SK-N-SH treated with all-trans-retinoic acid at 6 μM for 48 hours (cell line): ENCODE results near the gene CHMP3.

Experiments
- ATAC-seq: fragments of 200-7000 bp; cut with Tn5 transposase; 3 replicates; pipeline ENCODE4 v1.9.1; 2020; ENCODE audit warnings: mild to moderate bottlenecking, moderate library complexity
- ARNTL ChIP-seq: fragments of 450-650 bp; formaldehyde crosslinking; IDR thresholded peaks from 2 replicates; pipeline ENCODE4 v1.5.0; 2020; ENCODE audit warnings: low read depth, mild to moderate bottlenecking, moderate library complexity, borderline replicate concordance
- BACH2 ChIP-seq: fragments of 250-450 bp; sonication (Bioruptor Pico); IDR thresholded peaks from 2 replicates; pipeline ENCODE4 v1.9.0; 2021; ENCODE audit warnings: mild to moderate bottlenecking, borderline replicate concordance
- CREB5 ChIP-seq: fragments of 250-450 bp; sonication (Bioruptor Pico); IDR thresholded peaks from 2 replicates; pipeline ENCODE4 v1.5.1; 2020; ENCODE audit warnings: low read depth, mild to moderate bottlenecking, moderate library complexity
- CSDC2 ChIP-seq: fragments of 250-450 bp; sonication (Bioruptor Pico); IDR thresholded peaks from 2 replicates; pipeline ENCODE4 v1.5.0; 2020; ENCODE audit warnings: mild to moderate bottlenecking, moderate library complexity
- ESRRG ChIP-seq: fragments of 250-450 bp; sonication (Bioruptor Pico); IDR thresholded peaks from 2 replicates; pipeline ENCODE4 v1.6.1; 2021; ENCODE audit warnings: mild to moderate bottlenecking
- GLIS3 ChIP-seq: fragments of 250-450 bp; sonication (Bioruptor Pico); IDR thresholded peaks from 2 replicates; pipeline ENCODE4 v1.5.0; 2020; ENCODE audit warnings: mild to moderate bottlenecking, moderate library complexity
- ISL1 ChIP-seq: fragments of 250-450 bp; sonication (Bioruptor Pico); IDR thresholded peaks from 2 replicates; pipeline ENCODE4 v2.1.2; 2022; ENCODE audit warnings: mild to moderate bottlenecking, moderate library complexity
- OSR1 ChIP-seq: fragments of 250-450 bp; sonication (Bioruptor Pico); IDR thresholded peaks from 2 replicates; pipeline ENCODE4 v1.8.0; 2022; ENCODE audit warnings: moderate library complexity, mild to moderate bottlenecking, inconsistent platforms
- PATZ1 ChIP-seq: fragments of 250-450 bp; sonication (Bioruptor Pico); IDR thresholded peaks from 2 replicates; pipeline ENCODE4 v1.8.0; 2020; ENCODE audit warnings: mild to moderate bottlenecking, moderate library complexity, borderline replicate concordance
- POU6F1 ChIP-seq: fragments of 250-450 bp; sonication (Bioruptor Pico); IDR thresholded peaks from 2 replicates; pipeline ENCODE4 v1.8.0; 2021; ENCODE audit warnings: low read depth, mild to moderate bottlenecking, moderate library complexity, borderline replicate concordance
- PPARA ChIP-seq: fragments of 250-450 bp; sonication (Bioruptor Pico); IDR thresholded peaks from 2 replicates; pipeline ENCODE4 v1.5.0; 2020; ENCODE audit warnings: mild to moderate bottlenecking, borderline replicate concordance
- RARB ChIP-seq: fragments of 250-450 bp; sonication (Bioruptor Pico); IDR thresholded peaks from 2 replicates; pipeline ENCODE4 v1.8.0; 2021; ENCODE audit warnings: mild to moderate bottlenecking, moderate library complexity
- SNAI2 ChIP-seq: fragments of 250-450 bp; sonication (Bioruptor Pico); IDR thresholded peaks from 2 replicates; pipeline ENCODE4 v1.5.0; 2020; ENCODE audit warnings: mild to moderate bottlenecking, moderate library complexity
- TCF4 ChIP-seq: fragments of 250-450 bp; sonication (Bioruptor Pico); IDR thresholded peaks from 2 replicates; pipeline ENCODE4 v1.8.0; 2021; ENCODE audit warnings: mild to moderate bottlenecking, moderate library complexity, borderline replicate concordance
- TOX ChIP-seq: fragments of 250-450 bp; sonication (Bioruptor Pico); IDR thresholded peaks from 2 replicates; pipeline ENCODE4 v1.8.0; 2021; ENCODE audit warnings: mild to moderate bottlenecking, moderate library complexity, borderline replicate concordance
- TSHZ2 ChIP-seq: fragments of 250-450 bp; sonication (Bioruptor Pico); IDR thresholded peaks from 2 replicates; pipeline ENCODE4 v1.5.0; 2020; ENCODE audit warnings: mild to moderate bottlenecking, moderate library complexity
- ZC3H10 ChIP-seq: fragments of 250-450 bp; sonication (Bioruptor Pico); IDR thresholded peaks from 2 replicates; pipeline ENCODE4 v1.5.1; 2021; ENCODE audit warnings: mild to moderate bottlenecking, moderate library complexity
- ZFP3 ChIP-seq: fragments of 250-450 bp; sonication (Bioruptor Pico); IDR thresholded peaks from 2 replicates; pipeline ENCODE4 v1.5.0; 2020; ENCODE audit warnings: mild to moderate bottlenecking, moderate library complexity
- ZFP30 ChIP-seq: fragments of 450-650 bp; formaldehyde crosslinking; IDR thresholded peaks from 2 replicates; pipeline ENCODE4 v1.5.0; 2022; ENCODE audit warnings: mild to moderate bottlenecking, moderate library complexity
- ZNF565 ChIP-seq: fragments of 450-650 bp; formaldehyde crosslinking; conservative IDR thresholded peaks from 2 replicates; pipeline ENCODE4 v1.5.0; 2020; ENCODE audit warnings: low read depth, mild to moderate bottlenecking, moderate library complexity
- ZNF70 ChIP-seq: fragments of 450-650 bp; formaldehyde crosslinking; IDR thresholded peaks from 2 replicates; pipeline ENCODE4 v1.5.0; 2020; ENCODE audit warnings: mild to moderate bottlenecking, moderate library complexity
- ZNF8 ChIP-seq: fragments of 450-650 bp; formaldehyde crosslinking; IDR thresholded peaks from 2 replicates; pipeline ENCODE4 v1.5.0; 2020; ENCODE audit warnings: mild to moderate bottlenecking, moderate library complexity

The CHMP3 gene

GRCh38 chr2:86543793-86544192 lies 19.4 kb downstream of the CHMP3 start:
- TF ChIP-seq CREB5 (CRISPR knock-in tag) (no peak), ZFP3 (CRISPR knock-in tag) (no peak), SNAI2 (CRISPR knock-in tag) (no peak), POU6F1 (CRISPR knock-in tag) (no peak), ZNF8 (no peak), TOX (CRISPR knock-in tag) (no peak), ZFP30 (CRISPR knock-in tag) (no peak), ARNTL (CRISPR knock-in tag) (no peak), OSR1 (CRISPR knock-in tag) (no peak), TSHZ2 (CRISPR knock-in tag) (no peak), PPARA (no peak), ZNF565 (CRISPR knock-in tag) (no peak), ESRRG (no peak), ZNF70 (CRISPR knock-in tag) (no peak), CSDC2 (CRISPR knock-in tag) (no peak), ISL1 (no peak), GLIS3 (CRISPR knock-in tag) (no peak), BACH2 (CRISPR knock-in tag) (no peak)
- ATAC-seq: no peak

GRCh38 chr2:86543335-86543734 lies 19.9 kb downstream of the CHMP3 start:
- no peak for ATAC-seq
- TF ChIP-seq RARB (CRISPR knock-in tag) (no peak), OSR1 (CRISPR knock-in tag) (no peak), ZC3H10 (CRISPR knock-in tag) (no peak), CREB5 (CRISPR knock-in tag) (no peak), ARNTL (CRISPR knock-in tag) (no peak), GLIS3 (CRISPR knock-in tag) (no peak), ZFP3 (CRISPR knock-in tag) (no peak), PATZ1 (CRISPR knock-in tag) (no peak), CSDC2 (CRISPR knock-in tag) (no peak), ZFP30 (CRISPR knock-in tag) (no peak), TOX (CRISPR knock-in tag) (no peak), POU6F1 (CRISPR knock-in tag) (no peak), TSHZ2 (CRISPR knock-in tag) (no peak), ZNF8 (no peak), ZNF565 (CRISPR knock-in tag) (no peak), SNAI2 (CRISPR knock-in tag) (no peak), TCF4 (CRISPR knock-in tag) (no peak)
